Endothelial cell (in vitro differentiated cells): ENCODE results near the gene POLL. TPM values are rescaled to one million over a fixed set of nuclear protein-coding genes. Genes with fewer than 3 reads are reported as not detected.
"Not testable (repeated sequence)": the region's sequence is repeated elsewhere in the genome, so short reads cannot be mapped to it uniquely, and the experiment has no call there.

Experiments
- DNase-seq: peaks from one replicate; pipeline ENCODE4 v3.0.0; 2021; ENCODE audit warnings: low spot score
- H3K27ac Mint-ChIP-seq: one replicate; pipeline ENCODE4 v1.8.0; 2021; ENCODE audit warnings: mixed read lengths, inconsistent platforms; ENCODE audit not compliant: unreplicated experiment
- H3K27me3 Mint-ChIP-seq: one replicate; pipeline ENCODE4 v1.8.0; 2021; ENCODE audit warnings: mild to moderate bottlenecking, moderate library complexity, mixed read lengths, inconsistent platforms; ENCODE audit not compliant: unreplicated experiment
- H3K36me3 Mint-ChIP-seq: one replicate; pipeline ENCODE4 v1.8.0; 2021; ENCODE audit warnings: mild to moderate bottlenecking, low read depth, mixed read lengths, inconsistent platforms; ENCODE audit not compliant: unreplicated experiment
- H3K4me1 Mint-ChIP-seq: one replicate; pipeline ENCODE4 v1.8.0; 2021; ENCODE audit warnings: mild to moderate bottlenecking, mixed read lengths, inconsistent platforms; ENCODE audit not compliant: unreplicated experiment
- H3K4me3 Mint-ChIP-seq: one replicate; pipeline ENCODE4 v1.8.0; 2021; ENCODE audit warnings: mild to moderate bottlenecking, mixed read lengths, inconsistent platforms; ENCODE audit not compliant: unreplicated experiment
- H3K9me3 Mint-ChIP-seq: one replicate; pipeline ENCODE4 v1.8.0; 2021; ENCODE audit warnings: mixed read lengths, inconsistent platforms; ENCODE audit not compliant: unreplicated experiment
- total RNA-seq: library from RNA; stranded (reverse); fragmentation: NEBNext Ultra II Directional; extraction: Animal tissue kit (Norgen Biotek cat#: 25700); gene quantifications from one replicate; pipeline ENCODE4 v1.2.1, GENCODE V29; 2021; ENCODE audit not compliant: unreplicated experiment
- TF ChIP-seq, protein P1 (sequence below): fragments of 200-600 bp; sonication (generic); IDR thresholded peaks from one replicate; pipeline ENCODE4 v1.5.0; 2021; ENCODE audit warnings: antibody characterized with exemption; ENCODE audit not compliant: unreplicated experiment

Gene POLL
- total RNA-seq, 1 donor from 2014 or later, result 44.8 TPM

GRCh38 chr10:101597091-101597900 lies 9.2 kb upstream of the POLL start:
- no peak overlapping the region for H3K27ac Mint-ChIP-seq
- H3K9me3 Mint-ChIP-seq, result no peaks in the 10 kb centered on the region
- H3K4me3 Mint-ChIP-seq, result no peak overlapping the region
- H3K36me3 Mint-ChIP-seq, result peaks cover 6% of the 10 kb centered on the region
- TF ChIP-seq, protein P1, sequence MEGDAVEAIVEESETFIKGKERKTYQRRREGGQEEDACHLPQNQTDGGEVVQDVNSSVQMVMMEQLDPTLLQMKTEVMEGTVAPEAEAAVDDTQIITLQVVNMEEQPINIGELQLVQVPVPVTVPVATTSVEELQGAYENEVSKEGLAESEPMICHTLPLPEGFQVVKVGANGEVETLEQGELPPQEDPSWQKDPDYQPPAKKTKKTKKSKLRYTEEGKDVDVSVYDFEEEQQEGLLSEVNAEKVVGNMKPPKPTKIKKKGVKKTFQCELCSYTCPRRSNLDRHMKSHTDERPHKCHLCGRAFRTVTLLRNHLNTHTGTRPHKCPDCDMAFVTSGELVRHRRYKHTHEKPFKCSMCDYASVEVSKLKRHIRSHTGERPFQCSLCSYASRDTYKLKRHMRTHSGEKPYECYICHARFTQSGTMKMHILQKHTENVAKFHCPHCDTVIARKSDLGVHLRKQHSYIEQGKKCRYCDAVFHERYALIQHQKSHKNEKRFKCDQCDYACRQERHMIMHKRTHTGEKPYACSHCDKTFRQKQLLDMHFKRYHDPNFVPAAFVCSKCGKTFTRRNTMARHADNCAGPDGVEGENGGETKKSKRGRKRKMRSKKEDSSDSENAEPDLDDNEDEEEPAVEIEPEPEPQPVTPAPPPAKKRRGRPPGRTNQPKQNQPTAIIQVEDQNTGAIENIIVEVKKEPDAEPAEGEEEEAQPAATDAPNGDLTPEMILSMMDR, result no peak
- no peaks in the 10 kb centered on the region for H3K4me1 Mint-ChIP-seq
- H3K27me3 Mint-ChIP-seq, result no peaks in the 10 kb centered on the region
- DNase-seq, result no peak

- TF ChIP-seq, protein P1, result no peak
- Mint-ChIP-seq H3K27me3 (no peaks in the 10 kb centered on the region), H3K9me3 (no peaks in the 10 kb centered on the region), H3K4me1 (no peaks in the 10 kb centered on the region), H3K36me3 (peaks cover under 1% of the 10 kb centered on the region), H3K27ac (no peak overlapping the region), H3K4me3 (no peak overlapping the region)
- DNase-seq, result no peak
Observed at GRCh38 chr10:101595591-101596433, 7.8 kb upstream of the POLL start.

DNA sequence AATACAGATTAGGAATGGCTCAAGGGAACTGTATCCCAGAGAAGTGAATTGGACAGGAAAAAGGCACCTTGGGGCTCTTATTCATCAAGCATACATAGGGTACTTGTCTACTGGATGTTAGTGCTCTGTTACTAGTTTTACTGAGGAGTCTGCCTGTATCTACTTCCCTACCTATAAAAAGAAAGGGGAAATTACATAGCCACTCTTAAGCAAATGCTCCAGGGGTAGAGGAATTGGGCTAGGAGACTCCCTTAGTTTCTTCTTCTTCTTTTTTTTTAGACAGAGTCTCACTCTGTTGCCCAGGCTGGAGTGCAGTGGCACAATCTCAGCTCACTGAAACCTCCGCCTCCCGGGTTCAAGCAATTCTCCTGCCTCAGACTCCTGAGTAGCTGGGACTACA lies 5.3 kb upstream of the POLL start:
- not testable (repeated sequence) for H3K36me3 Mint-ChIP-seq, DNase-seq, H3K4me1 Mint-ChIP-seq, H3K27me3 Mint-ChIP-seq, H3K9me3 Mint-ChIP-seq, H3K4me3 Mint-ChIP-seq, H3K27ac Mint-ChIP-seq

DNA sequence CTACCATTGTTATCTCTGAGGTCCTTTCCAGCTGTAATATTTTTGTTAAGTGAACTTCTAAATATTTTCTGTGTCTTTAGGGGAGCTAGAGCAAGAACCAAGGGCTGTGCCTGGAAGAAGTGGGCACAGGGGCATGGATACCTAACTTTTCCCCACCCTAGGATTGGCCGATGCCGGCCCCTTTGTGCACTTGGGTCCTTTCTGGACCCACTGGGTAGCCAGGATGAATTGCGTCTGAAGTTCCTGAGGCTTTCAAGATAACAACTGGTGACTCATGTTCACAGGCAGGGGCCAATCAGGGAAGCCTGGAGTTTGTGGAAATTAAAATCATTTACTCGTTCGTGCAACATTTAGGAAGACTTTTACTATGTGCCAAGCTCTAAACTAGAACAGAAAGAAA lies 822 bp upstream of the POLL start:
- no peak overlapping the region for H3K27ac Mint-ChIP-seq
- H3K4me3 Mint-ChIP-seq, result peak overlapping the region; percentile 97
- H3K27me3 Mint-ChIP-seq, result peaks cover 6% of the 10 kb centered on the region
- DNase-seq, result no peak
- peaks cover 13% of the 10 kb centered on the region for H3K4me1 Mint-ChIP-seq
- H3K9me3 Mint-ChIP-seq, result no peaks in the 10 kb centered on the region
- TF ChIP-seq, protein P1, result no peak
- H3K36me3 Mint-ChIP-seq, result peaks cover 4% of the 10 kb centered on the region

DNA sequence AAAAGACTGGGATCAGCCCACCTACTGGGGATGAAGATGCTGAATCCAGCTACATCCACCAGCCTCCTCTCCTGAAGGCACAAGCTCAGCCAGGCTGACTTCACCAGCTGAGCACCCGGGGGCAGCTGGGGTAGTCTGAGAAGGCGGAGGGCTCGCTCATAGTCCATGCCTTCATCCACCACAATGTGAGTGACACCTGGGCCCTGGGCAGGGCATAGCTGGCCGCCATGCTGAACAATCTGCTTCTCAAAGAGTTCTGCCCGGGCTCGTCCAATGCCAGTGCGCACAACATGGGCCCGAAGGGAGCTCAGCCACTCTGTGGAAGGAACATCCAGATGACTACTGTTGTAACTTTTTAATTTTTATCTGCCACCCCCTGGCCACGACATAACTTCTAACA lies 2.2 kb downstream of the POLL start:
- no peak for DNase-seq
- peaks cover 13% of the 10 kb centered on the region for H3K4me1 Mint-ChIP-seq
- peak overlapping the region; percentile 20 for H3K27ac Mint-ChIP-seq
- H3K9me3 Mint-ChIP-seq, result no peaks in the 10 kb centered on the region
- peaks cover 9% of the 10 kb centered on the region for H3K27me3 Mint-ChIP-seq
- peak overlapping the region; percentile 13 for H3K4me3 Mint-ChIP-seq
- TF ChIP-seq, protein P1, result no peak
- peaks cover 4% of the 10 kb centered on the region for H3K36me3 Mint-ChIP-seq
